ENCODE data around the gene DERL3.
"Not testable (repeated sequence)": the region's sequence is repeated elsewhere in the genome, so short reads cannot be mapped to it uniquely, and the experiment has no call there.

Gene DERL3

DNA sequence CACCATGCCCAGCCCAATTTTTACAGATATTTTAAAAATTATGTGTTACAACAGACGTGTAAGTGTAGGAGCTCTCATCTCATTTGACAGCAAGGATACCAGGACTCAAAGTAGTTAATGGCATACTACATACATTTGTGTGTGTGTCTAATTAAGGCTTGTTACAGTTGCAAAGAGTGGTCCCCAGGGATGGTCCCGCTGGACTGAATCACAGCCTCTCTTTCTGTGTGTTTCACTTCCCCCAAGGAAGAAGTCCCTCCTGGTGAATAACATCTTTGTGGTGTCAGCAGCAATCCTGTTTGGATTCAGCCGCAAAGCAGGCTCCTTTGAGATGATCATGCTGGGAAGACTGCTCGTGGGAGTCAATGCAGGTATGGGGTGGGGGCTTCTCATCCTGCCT is 36.1 kb upstream of the DERL3 start:
- no peaks in the 10 kb centered on the region for H3K9me3 ChIP-seq (ENCODE audit: insufficient read depth, low read length)
- H3K4me1 ChIP-seq (ENCODE audit: insufficient read depth, insufficient read length): no peaks in the 10 kb centered on the region
- H3K27me3 ChIP-seq (ENCODE audit: insufficient read depth, insufficient read length): no peaks in the 10 kb centered on the region
- no peak overlapping the region for H3K9ac ChIP-seq (ENCODE audit: insufficient read length, low read depth)
- TF ChIP-seq SUZ12 (IDR thresholded peaks at IDR 0.05; ENCODE audit: extremely low read depth, insufficient read depth, insufficient read length) (no peak), YY1 (IDR thresholded peaks at IDR 0.05; ENCODE audit: insufficient read depth, insufficient read length) (no peak), ZNF274 (IDR thresholded peaks at IDR 0.05; ENCODE audit: low read depth, low read length) (no peak)
- peaks cover 30% of the 10 kb centered on the region for H3K36me3 ChIP-seq (ENCODE audit: insufficient read depth, insufficient read length, low read length)
- no peak for DNase-seq (ENCODE audit: low read depth, low spot score)
- no peak overlapping the region for H3K4me3 ChIP-seq (ENCODE audit: insufficient read length, low read depth)

DNA sequence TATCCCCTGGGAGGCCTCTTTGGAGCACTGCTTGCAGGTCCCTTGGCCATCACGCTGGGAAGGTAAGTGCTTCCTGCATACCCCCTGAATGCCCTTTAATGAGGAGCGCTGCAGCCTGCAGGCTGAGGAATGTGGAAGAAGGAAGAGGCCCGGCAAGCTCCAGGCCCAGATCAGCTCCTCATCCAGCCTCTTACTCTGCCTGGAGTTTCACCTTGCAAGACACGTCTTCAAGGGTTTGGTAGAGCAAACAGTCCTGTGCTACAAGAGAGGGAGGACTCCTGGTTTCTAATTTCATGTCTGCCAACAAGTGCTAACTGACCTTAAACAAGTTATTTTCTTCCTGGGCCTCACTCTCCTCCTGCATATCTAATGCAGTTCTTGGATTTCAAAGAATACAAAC is 29.8 kb upstream of the DERL3 start:
- no peak overlapping the region for H3K9ac ChIP-seq (ENCODE audit: insufficient read length, low read depth)
- no peaks in the 10 kb centered on the region for H3K4me1 ChIP-seq (ENCODE audit: insufficient read depth, insufficient read length)
- no peak for DNase-seq (ENCODE audit: low read depth, low spot score)
- H3K4me3 ChIP-seq (ENCODE audit: insufficient read length, low read depth): no peak overlapping the region
- no peaks in the 10 kb centered on the region for H3K27me3 ChIP-seq (ENCODE audit: insufficient read depth, insufficient read length)
- H3K9me3 ChIP-seq (ENCODE audit: insufficient read depth, low read length): no peaks in the 10 kb centered on the region
- H3K36me3 ChIP-seq (ENCODE audit: insufficient read depth, insufficient read length, low read length): peaks cover 27% of the 10 kb centered on the region
- TF ChIP-seq SUZ12 (IDR thresholded peaks at IDR 0.05; ENCODE audit: extremely low read depth, insufficient read depth, insufficient read length) (no peak), ZNF274 (IDR thresholded peaks at IDR 0.05; ENCODE audit: low read depth, low read length) (no peak), YY1 (IDR thresholded peaks at IDR 0.05; ENCODE audit: insufficient read depth, insufficient read length) (no peak)

- H3K36me3 ChIP-seq (ENCODE audit: insufficient read depth, insufficient read length, low read length): peaks cover 24% of the 10 kb centered on the region
- not testable (repeated sequence) for H3K4me3 ChIP-seq (ENCODE audit: insufficient read length, low read depth); H3K9ac ChIP-seq (ENCODE audit: insufficient read length, low read depth); H3K4me1 ChIP-seq (ENCODE audit: insufficient read depth, insufficient read length); H3K9me3 ChIP-seq (ENCODE audit: insufficient read depth, low read length); DNase-seq (ENCODE audit: low read depth, low spot score); H3K27me3 ChIP-seq (ENCODE audit: insufficient read depth, insufficient read length)
Measured at GRCh38 chr22:23864499-23865154, 25.8 kb upstream of the DERL3 start.

DNA sequence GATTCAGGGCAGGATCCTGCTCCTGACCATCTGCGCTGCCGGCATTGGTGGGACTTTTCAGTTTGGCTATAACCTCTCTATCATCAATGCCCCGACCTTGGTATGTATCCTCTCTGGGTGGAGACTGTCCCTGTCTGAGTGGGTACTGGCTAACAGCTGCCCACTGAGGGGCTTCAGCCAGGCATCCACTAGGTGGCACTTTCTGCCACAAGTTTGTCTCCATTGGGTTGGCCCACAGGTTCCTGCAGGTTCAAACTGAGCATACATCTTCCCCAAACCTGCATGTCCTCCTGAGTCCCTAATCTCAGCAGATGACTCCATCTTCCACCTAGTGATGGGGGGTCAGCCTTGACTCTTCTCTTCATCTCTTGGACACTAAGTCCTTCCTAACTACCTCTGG is 23.3 kb upstream of the DERL3 start:
- H3K9ac ChIP-seq (ENCODE audit: insufficient read length, low read depth): no peak overlapping the region
- no peak for DNase-seq (ENCODE audit: low read depth, low spot score)
- no peak for TF ChIP-seq SUZ12 (IDR thresholded peaks at IDR 0.05; ENCODE audit: extremely low read depth, insufficient read depth, insufficient read length)
- TF ChIP-seq ZNF274 (IDR thresholded peaks at IDR 0.05; ENCODE audit: low read depth, low read length): no peak
- TF ChIP-seq YY1 (IDR thresholded peaks at IDR 0.05; ENCODE audit: insufficient read depth, insufficient read length): no peak
- H3K27me3 ChIP-seq (ENCODE audit: insufficient read depth, insufficient read length): no peaks in the 10 kb centered on the region
- H3K9me3 ChIP-seq (ENCODE audit: insufficient read depth, low read length): no peaks in the 10 kb centered on the region
- no peak overlapping the region for H3K4me3 ChIP-seq (ENCODE audit: insufficient read length, low read depth)
- H3K36me3 ChIP-seq (ENCODE audit: insufficient read depth, insufficient read length, low read length): peaks cover 4% of the 10 kb centered on the region
- no peaks in the 10 kb centered on the region for H3K4me1 ChIP-seq (ENCODE audit: insufficient read depth, insufficient read length)

DNA sequence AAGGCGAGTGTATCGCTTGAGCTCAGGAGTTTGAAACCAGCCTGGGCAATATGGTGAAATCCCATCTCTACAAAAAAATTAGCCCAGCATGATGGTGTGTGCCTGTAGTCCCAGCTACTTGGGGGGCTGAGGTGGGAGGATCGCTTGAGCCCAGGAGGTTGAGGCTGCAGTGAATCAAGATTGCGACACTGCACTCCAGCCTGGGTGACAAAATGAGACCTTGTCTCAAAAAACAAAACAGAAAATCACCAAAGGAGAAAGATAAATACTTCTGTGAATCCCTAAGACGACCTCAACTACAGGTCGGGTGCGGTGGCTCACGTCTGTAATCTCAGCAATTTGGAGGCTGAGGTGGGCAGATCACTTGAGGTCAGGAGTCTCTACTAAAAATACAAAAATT is 21.4 kb upstream of the DERL3 start:
- not testable (repeated sequence) for H3K4me1 ChIP-seq (ENCODE audit: insufficient read depth, insufficient read length); H3K27me3 ChIP-seq (ENCODE audit: insufficient read depth, insufficient read length); DNase-seq (ENCODE audit: low read depth, low spot score); H3K9ac ChIP-seq (ENCODE audit: insufficient read length, low read depth); H3K36me3 ChIP-seq (ENCODE audit: insufficient read depth, insufficient read length, low read length); H3K4me3 ChIP-seq (ENCODE audit: insufficient read length, low read depth); H3K9me3 ChIP-seq (ENCODE audit: insufficient read depth, low read length)

- Histone ChIP-seq H3K4me3 (ENCODE audit: insufficient read length, low read depth) (no peak overlapping the region), H3K9ac (ENCODE audit: insufficient read length, low read depth) (no peak overlapping the region), H3K27me3 (ENCODE audit: insufficient read depth, insufficient read length) (no peaks in the 10 kb centered on the region), H3K4me1 (ENCODE audit: insufficient read depth, insufficient read length) (no peaks in the 10 kb centered on the region), H3K9me3 (ENCODE audit: insufficient read depth, low read length) (no peaks in the 10 kb centered on the region), H3K36me3 (ENCODE audit: insufficient read depth, insufficient read length, low read length) (peaks cover 4% of the 10 kb centered on the region)
- TF ChIP-seq SUZ12 (IDR thresholded peaks at IDR 0.05; ENCODE audit: extremely low read depth, insufficient read depth, insufficient read length) (no peak), YY1 (IDR thresholded peaks at IDR 0.05; ENCODE audit: insufficient read depth, insufficient read length) (no peak)
- DNase-seq (ENCODE audit: low read depth, low spot score): no peak
Measured at GRCh38 chr22:23859201-23859600, 20.4 kb upstream of the DERL3 start.

DNA sequence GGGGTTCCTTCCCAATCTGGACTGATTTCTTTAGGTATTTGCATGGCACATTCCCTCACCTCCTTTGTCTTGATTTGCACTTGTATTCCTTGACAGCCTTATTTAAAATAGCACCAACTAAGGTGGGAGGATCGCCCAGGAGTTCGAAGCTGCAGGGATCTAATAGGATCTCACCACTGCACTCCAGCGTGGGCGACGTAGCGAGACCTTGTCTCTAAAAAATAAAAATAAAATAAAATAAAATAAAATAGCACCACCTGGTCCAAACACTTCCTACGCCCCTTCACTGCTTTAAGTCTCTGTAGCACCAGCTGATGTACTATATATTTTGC is 19.6 kb upstream of the DERL3 start:
- Histone ChIP-seq H3K9ac (ENCODE audit: insufficient read length, low read depth) (no peak overlapping the region), H3K4me1 (ENCODE audit: insufficient read depth, insufficient read length) (no peaks in the 10 kb centered on the region), H3K9me3 (ENCODE audit: insufficient read depth, low read length) (no peaks in the 10 kb centered on the region), H3K27me3 (ENCODE audit: insufficient read depth, insufficient read length) (no peaks in the 10 kb centered on the region), H3K36me3 (ENCODE audit: insufficient read depth, insufficient read length, low read length) (peaks cover 4% of the 10 kb centered on the region), H3K4me3 (ENCODE audit: insufficient read length, low read depth) (no peak overlapping the region)
- no peak for TF ChIP-seq ZNF274 (IDR thresholded peaks at IDR 0.05; ENCODE audit: low read depth, low read length)
- TF ChIP-seq SUZ12 (IDR thresholded peaks at IDR 0.05; ENCODE audit: extremely low read depth, insufficient read depth, insufficient read length): no peak
- no peak for TF ChIP-seq YY1 (IDR thresholded peaks at IDR 0.05; ENCODE audit: insufficient read depth, insufficient read length)
- no peak for DNase-seq (ENCODE audit: low read depth, low spot score)
